CD8-positive, alpha-beta memory T cell (primary cell): ENCODE results near the gene SASH1. TPM values are rescaled to one million over a fixed set of nuclear protein-coding genes. Genes with fewer than 3 reads are reported as not detected.
A peak's percentile ranks its signal among the peaks of the same experiment; 100 is the strongest.

ENCODE experiments used
- CTCF ChIA-PET: fragments of 350-600 bp; sonication (Branson Sonifier 250); formaldehyde crosslinking; loops from one replicate; lab custom pipeline; 2021; ENCODE audit warnings: antibody characterized with exemption; lab: Charles Lee
- POLR2A ChIA-PET: fragments of 350-600 bp; sonication (Branson Sonifier 250); formaldehyde crosslinking; loops from one replicate; lab custom pipeline; 2021; ENCODE audit warnings: antibody characterized with exemption; lab: Charles Lee
- DNase-seq, 5 donors: peaks; one replicate each; pipeline versions ENCODE4 v3.0.0 to v3.0.0-alpha.2; 2020 to 2022; ENCODE audit warnings: mixed read lengths in 1 of 5
- H3K27ac ChIP-seq: one replicate; pipeline ENCODE4 v1.7.0; 2013; ENCODE audit warnings: low read depth, mild to moderate bottlenecking, low read length, moderate library complexity
- H3K27me3 ChIP-seq: 2 replicates; pipeline ENCODE4 v1.7.0; 2013; ENCODE audit warnings: low read length, mild to moderate bottlenecking; ENCODE audit not compliant: insufficient read depth, poor library complexity, severe bottlenecking
- H3K36me3 ChIP-seq: 2 replicates; pipeline ENCODE4 v1.7.0; 2013; ENCODE audit warnings: mild to moderate bottlenecking, low read length, moderate library complexity; ENCODE audit not compliant: insufficient read depth
- H3K4me1 ChIP-seq: 2 replicates; pipeline ENCODE4 v1.7.0; 2013; ENCODE audit warnings: mild to moderate bottlenecking, low read length, moderate library complexity; ENCODE audit not compliant: insufficient read depth
- H3K4me3 ChIP-seq: 2 replicates; pipeline ENCODE4 v1.7.0; 2013; ENCODE audit warnings: mild to moderate bottlenecking, low read length
- H3K9me3 ChIP-seq: 2 replicates; pipeline ENCODE4 v1.7.0; 2013; ENCODE audit warnings: mild to moderate bottlenecking, low read length
- H3K27ac Mint-ChIP-seq, 8 donors: one replicate each; pipeline ENCODE4 v1.8.0; 2020 to 2021; ENCODE audit warnings: mixed read lengths in 8 of 8, mild to moderate bottlenecking in 6 of 8, inconsistent platforms in 3 of 8, moderate library complexity in 3 of 8
- H3K27me3 Mint-ChIP-seq, 2 donors: one replicate each; pipeline ENCODE4 v1.8.0; 2020 to 2021; ENCODE audit warnings: mixed read lengths in 2 of 2, mild to moderate bottlenecking in 1 of 2, moderate library complexity in 1 of 2
- H3K36me3 Mint-ChIP-seq, 3 donors: one replicate each; pipeline ENCODE4 v1.8.0; 2020 to 2021; ENCODE audit warnings: mixed read lengths in 3 of 3, inconsistent platforms in 1 of 3, mild to moderate bottlenecking in 1 of 3
- H3K4me1 Mint-ChIP-seq, 3 donors: one replicate each; pipeline ENCODE4 v1.8.0; 2020 to 2021; ENCODE audit warnings: mixed read lengths in 3 of 3, inconsistent platforms in 1 of 3, mild to moderate bottlenecking in 1 of 3
- H3K4me3 Mint-ChIP-seq, 7 donors: one replicate each; pipeline ENCODE4 v1.8.0; 2020 to 2021; ENCODE audit warnings: mixed read lengths in 7 of 7, mild to moderate bottlenecking in 6 of 7, moderate library complexity in 4 of 7, inconsistent platforms in 2 of 7
- H3K9me3 Mint-ChIP-seq, 5 donors: one replicate each; pipeline ENCODE4 v1.8.0; 2020 to 2022; ENCODE audit warnings: mixed read lengths in 5 of 5, mild to moderate bottlenecking in 3 of 5, moderate library complexity in 2 of 5, inconsistent platforms in 1 of 5
- polyA plus RNA-seq: library from polyadenylated mRNA; unstranded; fragments of 300-500 nt; fragmentation: Illumina TruSeq; gene quantifications from one replicate; pipeline ENCODE4 v1.2.3, GENCODE V29; 2021
- total RNA-seq, 2 experiments: library from RNA; stranded (reverse); gene quantifications; one replicate each; pipeline ENCODE4 v1.2.3, GENCODE V29; 2021

Gene SASH1
- total and polyA plus RNA-seq, 3 experiments from 2014 or later = 0.72 to 0.95 TPM; not detected in 1

DNA sequence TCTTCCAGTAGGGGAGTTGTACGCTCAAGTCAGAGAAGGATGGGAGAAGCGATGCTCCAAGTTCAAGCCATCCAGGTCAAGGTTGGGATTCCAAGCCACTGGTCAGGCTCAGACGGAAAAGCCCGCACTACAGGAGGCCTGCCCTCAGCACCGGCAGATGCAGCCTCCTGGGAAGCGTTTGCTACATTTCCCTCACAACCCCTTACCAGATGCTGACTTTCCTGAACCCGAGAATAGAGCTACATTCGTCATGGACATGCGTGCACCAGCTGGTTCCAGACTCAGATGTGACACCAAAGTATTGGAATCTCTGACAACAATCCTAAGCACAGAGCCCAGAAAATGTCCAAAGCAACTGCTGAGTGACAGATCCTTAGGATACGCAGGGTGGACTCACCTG is 174.8 kb downstream of the SASH1 start:
- Histone ChIP-seq H3K27me3 (no peaks in the 10 kb centered on the region), H3K9me3 (no peaks in the 10 kb centered on the region), H3K4me3 (no peak overlapping the region), H3K4me1 (no peaks in the 10 kb centered on the region), H3K27ac (no peak overlapping the region), H3K36me3 (no peaks in the 10 kb centered on the region)
- no peaks in the 10 kb centered on the region for H3K4me1 Mint-ChIP-seq
- CTCF ChIA-PET = no interaction called here
- peaks cover 13 to 32% of the 10 kb centered on the region in 2 donors for H3K27me3 Mint-ChIP-seq
- POLR2A ChIA-PET = no interaction called here
- no peak for DNase-seq
- H3K9me3 Mint-ChIP-seq = no peaks in the 10 kb centered on the region
- no peak overlapping the region for H3K27ac Mint-ChIP-seq
- H3K4me3 Mint-ChIP-seq = no peak overlapping the region
- no peaks in the 10 kb centered on the region for H3K36me3 Mint-ChIP-seq

DNA sequence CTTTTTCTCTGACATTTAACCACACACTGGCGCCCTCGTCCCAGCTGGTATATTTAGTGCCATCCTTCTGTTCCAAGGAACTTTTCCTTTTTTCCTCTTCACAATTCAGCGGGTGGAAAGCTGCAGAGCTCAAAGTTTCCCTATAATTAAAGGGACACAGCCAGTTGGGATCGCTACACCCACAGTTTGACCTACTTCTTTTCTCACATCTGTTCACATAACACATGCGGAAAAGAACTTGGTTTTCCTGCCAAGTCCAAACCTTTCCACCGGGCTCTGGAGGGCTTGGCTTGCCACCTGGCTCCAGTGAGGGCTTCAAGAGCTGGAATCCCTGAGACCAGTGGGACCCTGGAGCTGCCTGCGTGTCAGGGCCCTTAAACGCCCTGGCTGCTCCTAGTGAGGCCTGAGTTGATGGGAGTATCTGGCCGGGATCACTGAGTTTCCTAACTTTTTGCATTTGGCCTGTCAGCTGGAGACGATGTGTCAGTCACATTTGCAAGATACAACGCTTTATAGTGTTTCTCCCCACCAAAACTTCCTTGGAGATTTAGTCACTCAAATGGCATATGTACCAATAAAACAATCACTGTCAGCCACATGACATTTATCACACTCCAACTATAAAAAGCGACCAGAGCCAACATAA is 176.0 kb downstream of the SASH1 start:
- H3K27me3 ChIP-seq = no peaks in the 10 kb centered on the region
- ChIA-PET CTCF (no interaction called here), POLR2A (no interaction called here)

DNA sequence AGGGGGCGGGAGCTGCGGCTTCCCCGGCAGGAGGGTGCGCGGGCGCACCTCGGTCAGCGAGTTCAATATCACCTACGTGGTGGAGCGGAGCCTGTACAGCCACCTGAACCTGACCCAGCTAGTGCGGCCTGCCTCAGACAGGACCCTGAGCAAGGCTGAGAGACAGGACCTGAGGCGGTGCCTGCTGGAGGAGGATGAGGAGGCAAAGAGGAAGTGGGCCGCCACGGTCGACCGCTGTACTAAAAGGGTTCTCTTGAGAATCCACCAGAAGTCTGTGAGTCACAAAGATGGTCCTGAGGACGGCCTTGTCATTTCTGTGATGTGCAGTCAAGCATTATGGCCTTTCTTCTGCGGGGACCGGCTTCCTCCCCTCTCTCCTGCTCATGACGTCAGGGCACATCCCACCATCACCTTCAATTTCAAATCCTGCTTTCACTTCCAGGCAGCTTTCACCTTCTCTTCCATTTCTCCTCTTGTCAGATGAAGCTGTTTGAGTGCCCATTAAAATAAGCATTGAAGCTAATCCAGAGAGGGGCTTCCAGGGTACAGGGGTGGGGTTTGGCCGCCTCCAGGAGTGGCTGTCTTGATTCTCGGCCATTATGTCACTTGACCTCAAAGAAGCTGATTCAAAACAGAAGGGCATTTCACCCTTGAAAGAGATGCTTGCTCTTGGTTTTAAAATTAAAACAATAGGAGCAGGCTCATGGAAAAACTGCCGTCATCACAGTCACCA is 177.6 kb downstream of the SASH1 start:
- ChIA-PET POLR2A (no interaction called here), CTCF (no interaction called here)
- Mint-ChIP-seq H3K27me3 (peaks cover 4 to 8% of the 10 kb centered on the region in 2 donors), H3K4me3 (no peak overlapping the region), H3K36me3 (no peaks in the 10 kb centered on the region), H3K27ac (no peak overlapping the region), H3K9me3 (no peaks in the 10 kb centered on the region), H3K4me1 (peaks cover 5 to 12% (median 11%) of the 10 kb centered on the region in 3 donors)
- no peak overlapping the region for H3K4me3 ChIP-seq
- H3K9me3 ChIP-seq = no peaks in the 10 kb centered on the region
- DNase-seq = no peak
- no peaks in the 10 kb centered on the region for H3K4me1 ChIP-seq
- H3K27me3 ChIP-seq = no peaks in the 10 kb centered on the region
- H3K36me3 ChIP-seq = no peaks in the 10 kb centered on the region
- no peak overlapping the region for H3K27ac ChIP-seq

More for the DNA sequence above, 176.0 kb downstream of the SASH1 start:
- no peak overlapping the region for H3K27ac Mint-ChIP-seq
- Histone ChIP-seq H3K4me1 (no peaks in the 10 kb centered on the region), H3K4me3 (no peak overlapping the region), H3K27ac (no peak overlapping the region), H3K36me3 (no peaks in the 10 kb centered on the region), H3K9me3 (no peaks in the 10 kb centered on the region)
- no peaks in the 10 kb centered on the region for H3K4me1 Mint-ChIP-seq
- no peaks in the 10 kb centered on the region for H3K36me3 Mint-ChIP-seq
- H3K4me3 Mint-ChIP-seq = no peak overlapping the region
- DNase-seq = no peak
- H3K27me3 Mint-ChIP-seq = peaks cover 11 to 21% of the 10 kb centered on the region in 2 donors
- H3K9me3 Mint-ChIP-seq = no peaks in the 10 kb centered on the region

DNA sequence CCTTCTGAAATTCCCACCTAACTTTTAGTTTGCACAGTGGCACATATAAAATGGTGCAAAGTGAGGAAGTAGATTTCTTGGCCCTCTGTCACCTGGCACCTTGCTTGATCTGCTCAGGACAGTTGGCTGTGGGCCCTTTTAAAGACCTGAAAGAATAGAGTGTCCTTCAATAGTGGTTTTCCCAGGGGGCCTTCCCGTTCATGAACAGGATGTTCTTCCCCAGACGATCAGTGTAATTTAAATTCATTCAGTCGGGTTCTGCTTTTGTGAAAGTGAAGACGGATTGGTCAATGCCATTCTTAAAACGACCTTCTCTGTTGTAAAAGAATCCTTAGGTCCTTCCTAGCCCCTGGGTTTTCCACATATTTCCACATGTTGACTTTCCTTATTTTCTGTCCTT is 178.5 kb downstream of the SASH1 start:
- no peaks in the 10 kb centered on the region for H3K9me3 Mint-ChIP-seq
- Histone ChIP-seq H3K4me1 (no peaks in the 10 kb centered on the region), H3K9me3 (no peaks in the 10 kb centered on the region), H3K27me3 (no peaks in the 10 kb centered on the region), H3K4me3 (no peak overlapping the region), H3K36me3 (no peaks in the 10 kb centered on the region), H3K27ac (no peak overlapping the region)
- H3K27ac Mint-ChIP-seq = no peak overlapping the region
- POLR2A ChIA-PET = no interaction called here
- H3K36me3 Mint-ChIP-seq = no peaks in the 10 kb centered on the region
- CTCF ChIA-PET = no interaction called here
- peaks cover 7 to 15% (median 14%) of the 10 kb centered on the region in 3 donors for H3K4me1 Mint-ChIP-seq
- no peak for DNase-seq
- no peak overlapping the region for H3K4me3 Mint-ChIP-seq
- H3K27me3 Mint-ChIP-seq = peaks cover 6 to 8% of the 10 kb centered on the region in 2 donors

DNA sequence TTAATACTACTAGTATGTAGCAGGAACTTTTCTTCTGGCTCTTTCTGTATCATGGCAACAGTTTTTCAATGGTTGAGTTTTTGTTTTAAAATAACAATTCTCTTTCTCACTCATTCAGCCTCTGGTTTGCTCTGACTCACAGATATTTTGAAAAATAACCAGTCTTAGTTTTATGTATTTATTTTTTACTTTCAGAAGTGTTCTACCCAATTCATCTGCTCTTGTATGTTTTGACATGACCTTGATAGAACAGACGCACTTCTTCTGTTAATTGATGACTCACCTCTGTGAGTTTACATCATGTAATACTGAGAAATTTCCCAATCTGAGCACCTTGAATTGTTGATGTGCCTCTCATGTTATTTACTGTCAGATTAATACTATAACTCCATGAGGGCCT is 178.9 kb downstream of the SASH1 start:
- Mint-ChIP-seq H3K27ac (no peak overlapping the region), H3K36me3 (no peaks in the 10 kb centered on the region), H3K9me3 (no peaks in the 10 kb centered on the region)

DNA sequence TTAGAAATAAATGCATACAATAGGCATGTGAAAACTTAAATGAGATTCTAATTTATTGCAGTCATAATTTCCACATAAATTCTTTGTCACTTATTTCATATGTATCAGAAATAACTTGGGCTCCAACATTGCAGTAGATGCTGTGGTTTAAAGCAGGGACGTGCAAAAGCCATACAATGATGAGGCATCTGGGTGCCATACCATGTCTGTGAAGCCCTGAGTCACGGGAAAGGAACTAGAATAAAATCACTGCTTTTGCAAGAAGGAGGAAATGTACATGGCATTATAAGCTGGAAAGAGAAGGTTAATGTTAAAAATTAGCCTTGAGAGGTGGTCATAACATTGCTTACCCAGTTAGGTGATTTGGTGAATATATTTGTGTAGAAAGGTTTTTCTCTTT is 180.4 kb downstream of the SASH1 start:
- Histone ChIP-seq H3K9me3 (no peaks in the 10 kb centered on the region), H3K27me3 (no peaks in the 10 kb centered on the region), H3K4me1 (no peaks in the 10 kb centered on the region), H3K36me3 (no peaks in the 10 kb centered on the region), H3K27ac (no peak overlapping the region), H3K4me3 (no peak overlapping the region)
- POLR2A ChIA-PET = no interaction called here
- CTCF ChIA-PET = no interaction called here
- Mint-ChIP-seq H3K27me3 (peaks cover 0 to 6% of the 10 kb centered on the region in 2 donors), H3K4me3 (no peak overlapping the region), H3K27ac (no peak overlapping the region), H3K9me3 (no peaks in the 10 kb centered on the region), H3K4me1 (peaks cover 7 to 15% (median 14%) of the 10 kb centered on the region in 3 donors), H3K36me3 (no peaks in the 10 kb centered on the region)
- no peak for DNase-seq

More for the DNA sequence above, 178.9 kb downstream of the SASH1 start:
- no peak overlapping the region for H3K27ac ChIP-seq
- H3K9me3 ChIP-seq = no peaks in the 10 kb centered on the region
- POLR2A ChIA-PET = no interaction called here
- no peak for DNase-seq
- no peaks in the 10 kb centered on the region for H3K27me3 ChIP-seq
- Mint-ChIP-seq H3K27me3 (peaks cover 6 to 8% of the 10 kb centered on the region in 2 donors), H3K4me1 (peaks cover 7 to 15% (median 14%) of the 10 kb centered on the region in 3 donors), H3K4me3 (no peak overlapping the region)
- H3K4me1 ChIP-seq = no peaks in the 10 kb centered on the region
- CTCF ChIA-PET = no interaction called here
- no peaks in the 10 kb centered on the region for H3K36me3 ChIP-seq
- no peak overlapping the region for H3K4me3 ChIP-seq

DNA sequence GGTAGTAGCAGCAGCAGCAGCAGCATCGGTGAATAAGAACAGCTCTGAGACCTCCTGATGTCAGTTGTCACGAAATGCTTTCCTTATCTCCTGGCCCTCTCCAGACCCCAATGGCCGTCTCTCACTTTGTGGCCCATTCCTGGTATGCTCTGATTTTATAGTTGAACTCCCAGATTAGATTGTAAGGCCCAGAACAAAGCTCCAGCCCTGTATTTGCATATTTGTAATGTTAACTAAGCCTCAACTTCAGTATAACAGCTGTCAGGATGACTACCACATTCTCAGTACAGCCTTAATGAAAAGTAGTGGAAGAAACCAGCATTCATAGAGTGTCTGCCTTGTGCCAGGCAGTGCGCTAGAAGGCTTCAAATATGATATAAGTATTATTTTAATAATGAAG is 180.9 kb downstream of the SASH1 start:
- Mint-ChIP-seq H3K36me3 (no peaks in the 10 kb centered on the region), H3K4me3 (no peak overlapping the region), H3K9me3 (no peaks in the 10 kb centered on the region), H3K27ac (no peak overlapping the region), H3K27me3 (peaks cover 0 to 2% of the 10 kb centered on the region in 2 donors), H3K4me1 (peaks cover 7 to 15% (median 14%) of the 10 kb centered on the region in 3 donors)
- Histone ChIP-seq H3K4me1 (no peaks in the 10 kb centered on the region), H3K27me3 (no peaks in the 10 kb centered on the region), H3K27ac (no peak overlapping the region), H3K9me3 (no peaks in the 10 kb centered on the region), H3K36me3 (no peaks in the 10 kb centered on the region), H3K4me3 (no peak overlapping the region)
- no peak for DNase-seq
- CTCF ChIA-PET = no interaction called here
- POLR2A ChIA-PET = no interaction called here

DNA sequence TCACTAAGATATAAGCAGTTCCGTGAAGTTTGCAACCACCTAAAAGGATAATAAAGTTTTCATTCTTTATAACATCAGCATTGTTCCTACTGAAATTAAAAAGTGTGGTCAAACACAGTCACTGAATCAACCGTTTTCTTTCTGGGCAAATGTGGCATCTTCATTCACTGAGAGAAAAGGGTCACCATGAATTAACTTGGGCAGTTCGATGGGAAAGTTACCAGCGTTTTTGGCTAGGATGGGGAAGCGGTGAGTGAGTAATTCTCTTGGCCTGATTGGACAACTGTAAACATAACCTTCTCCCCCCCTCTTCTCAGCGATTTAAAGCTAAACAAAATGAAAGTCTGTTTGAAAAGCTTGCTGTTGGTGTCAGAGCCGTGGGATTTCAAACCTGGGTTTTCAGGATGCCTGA is 181.8 kb downstream of the SASH1 start:
- no peaks in the 10 kb centered on the region for H3K36me3 Mint-ChIP-seq
- H3K27me3 Mint-ChIP-seq = peaks cover 2 to 3% of the 10 kb centered on the region in 2 donors
- Histone ChIP-seq H3K36me3 (no peaks in the 10 kb centered on the region), H3K9me3 (no peaks in the 10 kb centered on the region), H3K4me1 (no peaks in the 10 kb centered on the region), H3K4me3 (no peak overlapping the region), H3K27ac (no peak overlapping the region), H3K27me3 (no peaks in the 10 kb centered on the region)
- H3K9me3 Mint-ChIP-seq = no peaks in the 10 kb centered on the region
- H3K27ac Mint-ChIP-seq = peak overlapping the region in 3 of 8 donors; percentile 26 to 54 (median 35)
- H3K4me1 Mint-ChIP-seq = peaks cover 7 to 15% (median 14%) of the 10 kb centered on the region in 3 donors
- H3K4me3 Mint-ChIP-seq = peak overlapping the region in 5 of 7 donors; percentile 26 to 73 (median 51)
- POLR2A ChIA-PET = no interaction called here
- DNase-seq = no peak
- CTCF ChIA-PET = no interaction called here
